Measurements from ENCODE around the gene TMEM143. TPM values are rescaled to one million over a fixed set of nuclear protein-coding genes. Genes with fewer than 3 reads are reported as not detected.
A peak's percentile ranks its signal among the peaks of the same experiment; 100 is the strongest.
"Not testable (repeated sequence)": the region's sequence is repeated elsewhere in the genome, so short reads cannot be mapped to it uniquely, and the experiment has no call there.

TMEM143 gene
- total RNA-seq = 3.9 TPM

GRCh38 chr19:48363810-48364597 lies at the start of gene TMEM143, which contains the start of gene SYNGR4:
TMEM143 (minus strand) TSS chr19:48363940; CDS start chr19:48363920, 20 bp downstream.
SYNGR4 (plus strand) TSS chr19:48364367; CDS start chr19:48365843, 1,476 bp downstream.
- peak; percentile 99 for DNase-seq

- DNase-seq = no peak
Measured at GRCh38 chr19:48405850-48406249, 42.1 kb upstream of the TMEM143 start.

- no peak for DNase-seq
Measured at GRCh38 chr19:48405010-48405659, 41.4 kb upstream of the TMEM143 start.

- peak; percentile 39 for DNase-seq
Measured at GRCh38 chr19:48403606-48404005, 39.9 kb upstream of the TMEM143 start.

- no peak for DNase-seq
Measured at GRCh38 chr19:48401287-48401686, 37.5 kb upstream of the TMEM143 start.

GRCh38 chr19:48400018-48400742 lies 36.4 kb upstream of the TMEM143 start:
- no peak for DNase-seq

- peak; percentile 37 for DNase-seq
Measured at GRCh38 chr19:48398375-48399235, 34.9 kb upstream of the TMEM143 start.

GRCh38 chr19:48398102-48398374 lies 34.3 kb upstream of the TMEM143 start:
- no peak for DNase-seq

- DNase-seq = no peak
Measured at GRCh38 chr19:48397263-48398101, 33.7 kb upstream of the TMEM143 start.

- no peak for DNase-seq
Measured at GRCh38 chr19:48396824-48397176, 33.1 kb upstream of the TMEM143 start.

- no peak for DNase-seq
Measured at GRCh38 chr19:48396016-48396823, 32.5 kb upstream of the TMEM143 start.

GRCh38 chr19:48395499-48395898 lies 31.8 kb upstream of the TMEM143 start:
- no peak for DNase-seq

GRCh38 chr19:48395170-48395455 lies 31.4 kb upstream of the TMEM143 start:
- DNase-seq = no peak

GRCh38 chr19:48394331-48395169 lies 30.8 kb upstream of the TMEM143 start:
- no peak for DNase-seq

- DNase-seq = no peak
Measured at GRCh38 chr19:48393559-48394330, 30.0 kb upstream of the TMEM143 start, which contains the start of gene GRIN2D. GRIN2D (plus strand) TSS chr19:48393668; CDS start chr19:48398393, 4,725 bp downstream.

GRCh38 chr19:48392860-48393558 lies 29.3 kb upstream of the TMEM143 start:
- no peak for DNase-seq

- DNase-seq = not testable (repeated sequence)
Measured at GRCh38 chr19:48392006-48392344, 28.2 kb upstream of the TMEM143 start.
